ENCODE measurements around the gene REG3A.

- TF ChIP-seq POLR2AphosphoS5 (IDR thresholded peaks at IDR 0.05) (no peak), CTCF (IDR thresholded peaks at IDR 0.05 in 8 of 11, conservative IDR thresholded peaks at IDR 0.05 in 3 of 11) (no peak), POLR2A (IDR thresholded peaks at IDR 0.05) (no peak)
Observed at GRCh38 chr2:79180092-79180491, 20.5 kb upstream of the REG3A start.

Data from spleen (tissue), 7 donors.